ENCODE data around the gene CBLC. TPM values are rescaled to one million over a fixed set of nuclear protein-coding genes. Genes with fewer than 3 reads are reported as not detected.

CBLC gene
- total and polyA plus RNA-seq, 2 of the 4 experiments (the other 2 are of a cell fraction): not detected

DNA sequence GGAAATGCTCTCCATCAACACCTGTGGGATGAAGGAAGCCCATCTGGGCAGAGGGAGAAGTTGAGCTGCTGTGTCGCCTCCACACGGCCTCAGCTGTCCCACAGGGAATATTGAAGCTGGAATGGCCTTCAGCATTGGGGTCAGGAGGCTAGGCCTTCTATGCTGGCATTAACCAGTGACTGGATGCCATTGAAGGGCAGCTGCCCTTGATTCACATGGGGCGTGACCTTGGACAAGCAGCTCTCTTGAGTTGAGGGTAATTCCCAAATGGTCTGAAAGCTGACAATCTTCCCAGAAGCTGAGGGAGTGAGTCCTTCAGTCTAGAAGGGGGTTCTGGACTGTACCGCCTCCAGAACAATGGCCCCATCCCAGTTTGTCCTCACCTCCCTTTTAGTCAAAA lies 22.5 kb upstream of the CBLC start:
- peak overlapping the region; percentile 49 to 92 for H4K8ac ChIP-seq (ENCODE audit: low read depth in 2 of 2, low read length in 2 of 2)
- peak overlapping the region; percentile 29 for H2BK120ac ChIP-seq (ENCODE audit: low read depth, low read length)
- peaks cover 31% of the 10 kb centered on the region for H4K20me1 ChIP-seq (ENCODE audit: insufficient read depth, low read length)
- H2BK20ac ChIP-seq (ENCODE audit: low read depth, low read length): peak overlapping the region; percentile 82
- H4K5ac ChIP-seq (ENCODE audit: low read depth, low read length): peak overlapping the region; percentile 71
- H2AK9ac ChIP-seq (replicated peaks; ENCODE audit: low read depth, low read length, poor library complexity): peak overlapping the region; percentile 38
- H2AK5ac ChIP-seq (ENCODE audit: low read depth, low read length): peak overlapping the region; percentile 91
- no CpG with 5 or more reads among the region's 4 CpGs for WGBS, 2 experiments (ENCODE audit: extremely low coverage in 2 of 2, insufficient read length in 1 of 2)
- no TSS peak for BruUV-seq (replicated peaks)
- TF ChIP-seq POLR2A (IDR thresholded peaks at IDR 0.05; ENCODE audit: low read depth, low read length) (0 out of 2 replicates have a peak, but pooled peaks have one; percentile 8), MXI1 (IDR thresholded peaks at IDR 0.05; ENCODE audit: borderline replicate concordance, low read depth, low read length) (no peak)
- H3K27me3 ChIP-seq (ENCODE audit: control insufficient read depth, insufficient read depth, low read length): no peaks in the 10 kb centered on the region
- peak overlapping the region; percentile 78 for H3K4ac ChIP-seq (ENCODE audit: low read depth, low read length)
- H3K23ac ChIP-seq (ENCODE audit: low read depth, low read length): peak overlapping the region; percentile 93
- peaks cover 61% of the 10 kb centered on the region for H3K36me3 ChIP-seq (ENCODE audit: control insufficient read depth, insufficient read depth, low read length)
- H3K27ac ChIP-seq (ENCODE audit: insufficient read depth, low read length): peak overlapping the region; percentile 73
- peak overlapping the region; percentile 52; the same call in 1 of the 3 replicates for H2BK15ac ChIP-seq (ENCODE audit: low read depth, low read length)
- POLR2A ChIA-PET (ENCODE audit: unreplicated experiment): no interaction called here
- in situ Hi-C loops (cut with MboI; ENCODE audit: low sequenced_read_pairs): no loop called here
- CTCF ChIA-PET: interaction anchor here (1.4 kb wide), 1 partner anchor 31 kb away, joined by 4 read pairs; no protein-coding TSS in a partner anchor
- H3K4me3 ChIP-seq (ENCODE audit: insufficient read depth, low read depth, low read length): no peak overlapping the region
- peaks cover 16% of the 10 kb centered on the region for H3K9me1 ChIP-seq (ENCODE audit: insufficient read depth, low read length)
- peak overlapping the region; percentile 67 for H3K14ac ChIP-seq (replicated peaks; ENCODE audit: low read depth, low read length)
- peak overlapping the region; percentile 66 for H3K9ac ChIP-seq (ENCODE audit: low read depth, low read length)
- H3K4me2 ChIP-seq (ENCODE audit: low read depth, low read length): peak overlapping the region; percentile 67; the same call in 1 of the 2 replicates
- H2BK5ac ChIP-seq (ENCODE audit: low read depth, low read length, poor library complexity, severe bottlenecking): peak overlapping the region; percentile 64
- ATAC-seq (ENCODE audit: low read depth) (no peak), DNase-seq (no peak)
- H3K18ac ChIP-seq (ENCODE audit: low read depth, low read length): peak overlapping the region; percentile 68
- peak overlapping the region; percentile 78 for H4K91ac ChIP-seq (ENCODE audit: insufficient read depth, low read depth, low read length)
- no peaks in the 10 kb centered on the region for H3K9me3 ChIP-seq (ENCODE audit: control insufficient read depth, insufficient read depth, low read length)
- H2AFZ ChIP-seq (replicated peaks; ENCODE audit: low read length, poor library complexity): no peak overlapping the region
- H3K4me1 ChIP-seq (ENCODE audit: control insufficient read depth, insufficient read depth, low read length): peaks cover 57% of the 10 kb centered on the region
- dilution Hi-C loops (cut with HindIII; ENCODE audit: low sequenced_read_pairs, unreplicated experiment): no loop called here
- intact Hi-C loops (cut with micrococcal nuclease): loop anchor here (5.0 kb wide), 1 partner anchor 33 kb away; no protein-coding TSS in a partner anchor
- peaks cover 27 to 76% of the 10 kb centered on the region in 2 experiments for H3K79me1 ChIP-seq (ENCODE audit: low read depth in 1 of 2, low read length in 2 of 2)
- H3K56ac ChIP-seq (ENCODE audit: extremely low read depth, insufficient read depth, low read length): no peak overlapping the region

Measured in IMR-90 (cell line).